ENCODE data around the gene FAM156B.
"Not testable (repeated sequence)": the region's sequence is repeated elsewhere in the genome, so short reads cannot be mapped to it uniquely, and the experiment has no call there.

- not testable (repeated sequence) for TF ChIP-seq POLR2A (IDR thresholded peaks at IDR 0.05; ENCODE audit: extremely low read depth, insufficient read length); CTCF (IDR thresholded peaks at IDR 0.05; ENCODE audit: low read depth, low read length); MYC (IDR thresholded peaks at IDR 0.05; ENCODE audit: low read depth, low read length); MAX (IDR thresholded peaks at IDR 0.05; ENCODE audit: low read depth, low read length)
Observed at GRCh38 chrX:52941728-52942127, 44.6 kb downstream of the FAM156B start.
